Upper lobe of left lung (tissue), 4 donors: ENCODE measurements around the gene MAP3K13.

Experiments used
- CTCF ChIP-seq, 6 experiments: fragments of 450-650 bp in 4 of 6; fragments of 200-600 bp in 2 of 6; sonication (generic) in 2 of 6; IDR thresholded peaks; one replicate each; pipeline ENCODE4 v1.5.1; 2016 to 2019; ENCODE audit warnings: antibody characterized with exemption in 6 of 6
- EP300 ChIP-seq, 4 donors: sonication (generic); formaldehyde crosslinking; IDR thresholded peaks; one replicate each; pipeline ENCODE4 v1.5.1; 2017; ENCODE audit warnings: antibody characterized with exemption in 4 of 4, control low read depth in 2 of 4
- POLR2A ChIP-seq, 4 donors: fragments of 450-650 bp; IDR thresholded peaks; one replicate each; pipeline ENCODE4 v1.5.1; 2016 to 2017; ENCODE audit warnings: antibody characterized with exemption in 4 of 4, mild to moderate bottlenecking in 2 of 4
- POLR2AphosphoS5 ChIP-seq, 2 donors: sonication (generic); formaldehyde crosslinking; IDR thresholded peaks; one replicate each; pipeline ENCODE4 v1.5.1; 2017; ENCODE audit warnings: antibody characterized with exemption in 2 of 2

DNA sequence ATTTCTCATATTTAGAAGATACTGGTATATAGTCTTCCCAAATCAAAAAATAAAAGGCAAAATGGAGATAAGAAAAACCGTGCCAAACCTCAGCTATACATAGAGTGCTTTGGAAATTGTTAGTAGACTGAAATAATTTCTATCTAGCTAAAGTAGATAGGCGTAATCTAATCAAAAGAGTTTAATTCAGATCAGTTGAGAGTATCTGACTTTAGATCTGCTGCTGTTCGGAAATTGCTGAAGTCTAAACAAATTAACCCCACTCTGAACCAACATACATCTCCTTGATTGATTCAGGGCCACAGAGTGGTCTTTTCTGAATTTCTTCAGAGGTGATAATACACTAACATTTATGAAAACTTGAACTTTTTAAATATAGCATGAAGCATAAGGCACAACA, 40.1 kb downstream of the MAP3K13 start:
- TF ChIP-seq CTCF (IDR thresholded peaks at IDR 0.05) (no peak), POLR2AphosphoS5 (IDR thresholded peaks at IDR 0.05) (no peak), POLR2A (IDR thresholded peaks at IDR 0.05) (no peak), EP300 (IDR thresholded peaks at IDR 0.05) (no peak)
